NCI-H2107 treated with DMSO at 0.1 percent for 48 hours (cell line): ENCODE measurements around the gene RASL11A.
"Not testable (repeated sequence)": the region's sequence is repeated elsewhere in the genome, so short reads cannot be mapped to it uniquely, and the experiment has no call there.

Experiments
- DNase-seq: peaks from one replicate; lab custom pipeline; 2025; ENCODE audit not compliant: unreplicated experiment; lab: John Stamatoyannopoulos, UW

Gene RASL11A

DNA sequence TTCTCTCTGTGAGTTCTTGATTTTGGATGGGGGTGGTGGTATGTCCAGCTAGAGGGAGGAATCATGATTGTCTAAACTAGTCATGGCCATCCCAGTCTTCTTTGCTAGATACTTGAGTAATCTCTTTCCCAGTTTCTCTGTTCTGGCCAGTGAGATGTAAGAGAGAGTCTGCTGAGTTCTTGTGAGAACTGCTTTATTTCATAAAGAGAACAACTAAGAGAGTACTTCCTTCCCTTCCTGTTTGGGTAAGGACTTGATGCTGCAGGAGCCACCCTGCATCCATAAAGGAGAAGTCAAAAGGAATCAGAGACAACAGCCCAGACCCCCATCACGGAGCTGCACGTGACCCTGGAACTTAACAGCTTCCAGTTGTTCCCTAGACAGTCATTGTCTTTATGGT lies 3.0 kb upstream of the RASL11A start:
- no peak for DNase-seq

DNA sequence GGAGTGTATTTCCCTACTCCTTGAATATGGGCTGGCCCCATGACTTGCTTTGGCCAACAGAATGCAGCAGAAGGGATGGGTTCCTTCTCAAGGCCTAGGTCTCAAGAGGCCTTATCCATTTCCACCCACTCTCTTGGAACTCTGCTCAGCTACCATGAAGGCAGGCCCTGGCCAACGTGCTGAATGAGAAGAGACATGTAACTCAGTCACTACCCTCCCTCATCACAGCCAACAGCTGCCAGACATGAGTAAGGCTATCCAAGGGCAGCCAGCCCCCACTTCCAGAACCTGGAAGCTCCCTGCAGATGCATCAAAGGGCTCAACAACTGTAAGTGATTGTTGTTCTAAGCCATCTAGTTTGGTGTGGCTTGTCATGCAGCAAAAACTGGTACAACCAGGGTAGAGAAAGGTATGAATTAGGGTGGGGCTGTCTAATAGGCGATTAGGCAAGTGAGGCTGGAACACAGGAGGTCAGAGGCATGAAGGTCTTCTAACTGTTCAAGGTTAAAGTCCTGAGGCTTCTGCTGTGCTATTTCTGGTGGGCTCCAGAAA lies 1.4 kb upstream of the RASL11A start:
- no peak for DNase-seq

DNA sequence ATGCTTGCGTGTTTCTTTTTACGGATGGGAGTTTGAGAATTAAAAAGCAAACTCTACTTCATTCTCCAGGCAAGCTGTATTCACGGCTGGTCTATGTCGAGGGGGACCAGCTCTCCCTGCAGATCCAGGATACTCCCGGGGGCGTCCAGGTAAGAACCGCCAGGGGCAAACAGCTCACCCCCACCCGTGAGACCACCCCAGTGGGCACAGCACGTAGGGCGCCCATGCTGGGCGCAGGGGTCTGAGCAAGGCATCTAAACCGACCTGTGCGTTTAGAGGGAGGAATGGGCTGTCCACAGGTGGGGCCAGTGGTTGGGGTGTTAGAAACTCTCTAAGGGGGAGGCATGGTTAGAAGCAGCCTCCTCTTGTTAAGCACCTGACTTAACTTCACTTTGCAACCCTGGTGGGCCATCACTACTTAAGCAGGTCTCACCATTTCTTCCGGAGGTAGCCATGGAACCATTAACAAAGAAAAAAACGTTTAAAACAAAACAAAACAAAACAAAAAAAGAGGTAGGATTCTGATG lies 1.0 kb downstream of the RASL11A start:
- DNase-seq: no peak

DNA sequence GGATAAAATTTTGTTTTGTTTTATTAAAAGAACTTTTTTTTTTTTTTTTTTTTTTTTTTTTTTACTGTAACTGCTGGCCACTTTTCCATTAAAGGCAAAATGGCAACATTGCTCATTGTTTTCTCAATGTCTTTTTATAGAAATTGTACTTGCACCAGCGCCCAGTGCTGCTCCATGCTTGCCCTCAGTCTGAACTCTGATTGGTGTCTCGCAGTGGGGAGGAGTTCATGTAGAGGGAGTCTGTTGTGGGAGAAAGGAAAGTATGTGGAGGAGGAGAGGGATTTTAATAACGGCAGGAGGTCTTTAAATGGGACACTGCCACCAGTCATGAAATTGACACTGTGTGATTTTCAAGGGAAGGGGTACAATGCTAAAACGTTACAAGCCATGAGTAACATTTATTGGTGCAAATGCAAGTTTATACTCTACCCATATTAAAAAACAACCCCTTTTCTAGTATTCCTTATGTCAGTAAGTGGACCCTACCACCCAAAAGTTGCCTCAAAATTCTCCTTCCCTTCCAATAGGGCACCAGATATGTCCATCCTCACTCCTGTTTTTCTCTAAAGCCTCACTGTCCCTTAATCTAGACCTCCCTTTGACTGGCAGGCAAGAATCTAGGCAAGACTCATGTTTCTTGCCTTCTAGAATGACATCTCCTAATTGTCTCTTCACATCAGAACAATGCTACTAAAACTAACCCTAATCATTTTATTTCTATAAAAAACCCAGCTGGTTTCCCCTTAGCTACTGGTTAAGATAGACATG lies 3.2 kb downstream of the RASL11A start:
- no peak for DNase-seq

DNA sequence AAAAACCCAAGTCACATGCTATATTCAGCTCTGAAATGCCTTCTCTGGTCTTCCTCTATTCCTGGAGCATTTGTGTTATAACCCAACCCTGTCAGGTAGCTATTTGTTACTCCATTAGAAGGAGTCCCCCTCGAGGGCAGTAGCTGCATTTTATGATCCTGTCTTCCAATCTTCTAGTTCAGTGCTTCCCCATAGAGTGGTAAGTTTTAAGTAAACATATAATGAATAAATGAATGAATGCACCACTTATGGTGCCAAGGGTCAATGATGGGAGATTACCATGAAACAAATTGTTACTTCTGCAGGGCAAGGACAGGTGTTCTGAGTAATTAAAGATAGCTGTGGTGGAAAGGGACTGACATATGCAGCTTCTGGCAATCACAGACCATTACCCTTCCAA lies 4.0 kb downstream of the RASL11A start:
- no peak for DNase-seq

DNA sequence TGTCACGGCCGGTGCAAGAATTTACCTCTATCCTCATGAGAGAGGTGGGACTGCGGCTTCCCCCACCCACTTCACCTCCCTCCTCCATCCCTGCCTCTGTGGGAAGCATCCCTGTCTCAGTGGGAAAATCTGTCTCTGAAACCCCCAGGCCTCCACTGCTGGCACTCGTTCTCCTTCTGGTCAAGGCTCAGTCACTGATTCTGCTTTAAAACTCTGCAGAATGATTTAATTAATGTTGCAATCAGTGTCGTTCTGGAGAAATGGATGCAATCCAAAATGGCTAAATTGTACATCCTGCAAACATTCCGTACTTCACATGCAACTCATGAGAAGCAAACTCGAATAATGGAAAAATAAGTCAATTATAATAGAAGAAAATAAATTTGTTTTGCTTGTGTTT lies 5.6 kb downstream of the RASL11A start:
- no peak for DNase-seq

DNA sequence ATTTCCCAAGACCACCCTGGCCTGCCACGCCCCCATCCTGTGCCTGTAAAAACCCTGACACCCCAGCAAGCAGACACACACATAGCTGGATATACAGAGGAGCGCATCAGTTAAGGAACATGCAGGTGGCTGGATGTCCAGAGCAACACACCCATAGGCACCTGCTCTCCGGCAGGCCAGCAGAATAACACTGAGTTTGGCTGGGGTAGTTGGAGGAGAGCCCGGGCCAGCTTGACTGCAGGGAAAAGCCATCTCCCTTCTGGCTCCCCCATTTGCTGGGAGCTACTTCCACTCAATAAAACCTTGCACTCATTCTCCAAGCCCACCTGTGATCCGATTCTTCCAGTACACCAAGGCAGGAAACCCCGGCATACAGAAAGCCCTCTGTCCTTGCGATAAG lies 8.9 kb downstream of the RASL11A start:
- no peak for DNase-seq

DNA sequence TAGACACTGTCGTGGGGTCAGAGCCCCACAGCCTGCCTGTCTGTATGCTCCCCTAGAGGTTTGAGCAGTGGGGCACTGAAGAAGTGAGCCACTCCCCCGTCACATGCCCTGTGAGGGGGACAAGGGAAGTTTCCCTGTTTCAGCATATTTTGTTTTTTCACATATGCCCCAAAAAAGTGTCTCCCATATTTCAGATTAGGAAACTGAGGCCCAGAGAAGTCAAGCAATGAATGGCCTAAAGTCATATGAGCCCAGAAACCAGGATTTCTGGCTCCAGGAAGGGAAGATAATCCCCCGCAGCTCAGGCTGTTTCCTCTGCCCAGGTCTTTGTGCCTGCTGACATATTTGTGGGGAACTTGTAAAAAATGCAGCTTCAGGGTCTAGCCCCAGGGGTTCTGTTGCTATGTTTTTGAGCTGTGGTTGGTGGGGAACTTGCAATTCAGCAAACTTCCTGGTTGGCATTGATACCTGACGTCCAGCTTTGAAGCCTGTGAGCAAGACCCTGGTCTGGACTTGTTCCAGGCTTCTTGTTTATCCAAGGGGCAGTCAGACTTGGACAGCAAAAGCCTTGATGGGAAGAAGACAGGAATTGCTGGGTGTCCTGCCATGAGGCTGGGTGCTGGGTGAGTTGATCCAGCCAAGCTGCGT lies 9.5 kb downstream of the RASL11A start:
- DNase-seq: no peak

DNA sequence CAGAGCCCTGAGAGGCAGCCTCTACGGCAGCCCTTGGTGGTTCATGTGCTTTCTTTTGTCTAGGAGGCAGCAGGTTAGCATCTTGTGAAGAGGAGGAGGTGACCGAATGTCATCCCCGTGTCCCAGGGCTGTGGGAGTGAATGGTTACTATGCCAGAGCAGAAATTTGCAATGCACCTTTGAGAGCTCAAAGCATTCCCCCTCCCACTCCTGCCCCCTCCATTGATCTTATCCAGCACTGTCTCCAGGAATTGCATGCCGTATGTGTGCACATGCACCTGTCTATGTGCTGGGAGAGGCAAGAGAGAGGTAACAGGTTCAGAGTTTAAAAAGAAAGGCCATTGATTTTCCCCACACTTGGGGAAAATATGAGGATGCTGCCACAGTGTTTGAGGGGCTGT lies 10.2 kb downstream of the RASL11A start:
- DNase-seq: no peak

DNA sequence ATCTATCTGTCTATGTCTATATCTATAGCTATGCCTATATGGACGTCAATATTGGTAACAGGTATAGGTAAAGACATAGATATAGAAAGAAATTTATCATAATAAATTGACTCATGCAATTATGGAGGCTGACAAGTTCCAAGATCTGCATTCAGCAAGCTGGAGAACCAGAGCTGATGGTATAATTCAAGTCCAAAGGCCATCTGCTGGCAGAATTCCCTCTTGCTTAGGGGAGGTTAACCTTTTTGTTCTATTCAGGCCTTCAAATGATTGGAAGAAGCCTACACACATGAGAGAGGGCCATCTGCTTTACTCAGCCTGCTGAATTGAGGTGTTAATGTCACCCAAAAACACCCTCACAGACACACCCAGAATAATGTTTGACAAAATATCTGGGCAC lies 10.8 kb downstream of the RASL11A start:
- DNase-seq: no peak

DNA sequence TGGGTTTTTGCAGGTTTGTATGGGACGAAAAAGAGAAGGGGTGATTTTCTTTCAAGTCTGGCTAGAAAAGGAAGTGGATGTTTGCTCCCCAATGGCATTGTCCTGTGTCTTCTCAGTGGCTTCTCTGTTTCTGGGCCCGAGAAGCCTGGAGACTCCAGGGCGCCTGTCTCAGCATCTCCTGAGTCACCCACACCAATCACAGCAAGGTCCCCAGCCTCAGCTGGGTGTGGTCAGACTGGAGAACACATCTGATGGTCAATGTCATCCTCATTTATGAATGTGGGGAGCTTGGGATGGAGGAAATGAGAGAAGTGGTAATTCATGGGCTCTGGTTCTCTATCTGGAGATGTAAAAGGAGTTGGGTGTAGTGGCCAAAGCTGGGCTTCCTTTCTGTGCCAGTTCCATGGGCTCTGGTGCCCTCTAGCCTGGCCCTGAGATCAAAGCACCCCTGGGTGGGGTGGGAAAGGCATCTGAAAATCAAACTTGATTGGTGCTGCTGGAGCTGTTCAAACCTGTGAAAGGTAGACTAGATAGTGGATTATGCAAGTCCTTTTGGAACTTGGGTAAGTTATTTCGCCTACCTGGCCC lies 13.4 kb downstream of the RASL11A start:
- DNase-seq: no peak

DNA sequence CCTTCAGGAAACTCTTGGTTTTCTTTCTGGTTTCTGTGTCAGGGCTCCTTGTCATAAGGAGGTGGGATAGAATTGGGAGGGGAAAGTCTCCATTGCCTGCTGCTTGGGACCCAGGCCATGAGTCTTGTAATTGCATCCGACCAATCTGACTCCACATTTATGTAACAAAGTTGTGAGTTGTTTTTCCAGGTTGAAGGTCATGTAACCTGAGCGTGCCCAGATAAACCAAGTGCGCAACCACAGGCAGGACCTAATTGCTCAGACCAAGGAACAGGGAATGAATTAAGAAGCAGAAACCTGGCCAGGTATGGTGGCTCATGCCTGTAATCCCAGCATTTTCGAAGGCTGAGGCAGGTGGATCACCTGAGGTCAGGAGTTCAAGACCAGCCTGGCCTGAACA lies 17.8 kb downstream of the RASL11A start:
- DNase-seq: no peak

DNA sequence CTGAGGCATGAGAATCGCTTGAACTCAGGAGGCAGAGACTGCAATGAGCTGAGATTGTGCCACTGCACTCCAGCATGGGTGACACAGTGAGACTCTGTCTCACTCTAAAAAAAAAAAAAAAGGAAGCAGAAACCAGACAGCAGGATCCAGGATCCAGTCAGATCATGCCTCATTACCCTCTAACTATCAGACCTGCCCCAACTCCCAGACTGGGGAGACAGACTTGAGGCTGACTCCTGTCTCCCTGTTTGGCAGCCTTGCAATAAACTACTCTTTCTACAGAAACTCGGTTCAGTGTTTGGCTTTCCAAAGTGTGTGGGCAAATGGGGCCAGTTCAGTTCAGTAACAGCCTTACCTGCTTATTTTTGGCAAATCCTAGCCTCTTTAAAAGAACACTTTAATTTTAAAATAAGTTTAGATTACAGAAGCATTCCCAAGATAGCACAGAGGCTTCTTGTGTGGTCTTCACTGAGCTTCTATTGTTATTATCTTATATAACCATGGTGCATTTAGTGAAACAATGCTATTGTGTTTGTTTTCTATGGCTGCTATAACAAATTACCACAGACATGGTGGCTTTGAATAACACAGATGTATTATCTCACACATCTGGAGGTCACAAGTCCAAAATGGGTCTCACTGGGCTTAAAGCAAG lies 18.5 kb downstream of the RASL11A start:
- DNase-seq: no peak

DNA sequence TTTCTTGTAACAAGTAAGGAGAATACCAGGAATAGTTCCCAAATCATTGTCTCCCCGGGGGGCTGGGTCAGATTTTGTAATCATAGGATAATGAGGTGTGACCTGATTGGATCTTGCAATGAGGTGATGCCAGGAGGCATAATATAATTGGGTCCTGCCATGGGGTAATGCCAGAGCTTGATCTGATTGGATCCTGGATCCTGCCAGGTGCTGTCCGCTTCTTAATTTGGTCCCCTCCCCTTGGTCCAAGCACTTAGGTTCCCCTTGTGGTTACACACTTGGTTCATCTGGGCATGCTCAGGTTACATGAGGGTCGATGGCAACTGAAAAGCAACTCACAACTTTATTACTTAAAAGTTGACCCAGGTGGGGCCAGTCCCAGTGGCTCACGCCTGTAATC lies 20.1 kb downstream of the RASL11A start:
- DNase-seq: no peak

DNA sequence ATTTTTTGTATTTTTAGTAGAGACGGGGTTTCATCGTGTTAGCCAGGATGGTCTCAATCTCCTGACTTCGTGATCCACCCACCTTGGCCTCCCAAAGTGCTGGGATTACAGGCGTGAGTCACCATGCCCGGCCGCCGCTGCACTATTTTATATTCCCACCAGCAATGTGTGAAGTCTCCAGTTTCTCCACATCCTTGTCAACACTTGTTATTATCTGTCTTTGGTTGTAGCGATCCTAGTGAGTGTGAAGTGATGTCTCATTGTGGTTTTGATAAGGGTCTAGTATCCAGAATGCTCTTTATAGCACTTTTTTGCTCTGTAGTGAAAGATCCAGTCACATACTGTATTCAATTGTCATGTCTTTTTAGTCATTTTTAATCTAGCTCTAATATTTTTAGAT lies 21.3 kb downstream of the RASL11A start:
- not testable (repeated sequence) for DNase-seq

DNA sequence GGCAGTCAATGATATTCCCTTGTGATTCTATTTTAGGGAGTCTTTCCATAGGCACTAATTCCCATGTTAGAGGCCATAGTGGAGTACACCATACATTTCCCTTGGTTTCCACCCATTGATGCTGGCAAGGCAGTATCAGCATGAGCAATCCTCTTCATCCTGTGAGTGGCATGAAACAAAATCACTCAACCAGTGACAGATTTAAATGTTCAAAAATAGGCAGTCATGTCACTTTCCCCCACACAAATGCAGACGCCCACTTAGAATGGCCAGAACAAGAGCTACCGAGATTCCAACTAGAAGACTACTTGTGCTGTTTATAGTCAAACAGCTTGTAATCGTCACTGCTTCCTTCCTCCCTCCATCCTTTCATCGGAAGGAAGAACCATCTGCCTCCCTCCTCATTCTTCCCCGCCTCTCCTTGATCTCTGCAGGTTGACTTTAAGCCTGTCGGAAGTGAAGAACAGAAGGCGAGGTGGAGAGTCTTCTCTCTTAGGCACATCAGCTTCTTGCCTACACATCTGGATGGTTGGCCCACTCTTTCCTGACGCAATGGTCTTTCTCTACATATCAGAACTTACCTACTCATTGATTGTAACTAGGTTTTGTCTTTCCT lies 22.6 kb downstream of the RASL11A start:
- DNase-seq: no peak

DNA sequence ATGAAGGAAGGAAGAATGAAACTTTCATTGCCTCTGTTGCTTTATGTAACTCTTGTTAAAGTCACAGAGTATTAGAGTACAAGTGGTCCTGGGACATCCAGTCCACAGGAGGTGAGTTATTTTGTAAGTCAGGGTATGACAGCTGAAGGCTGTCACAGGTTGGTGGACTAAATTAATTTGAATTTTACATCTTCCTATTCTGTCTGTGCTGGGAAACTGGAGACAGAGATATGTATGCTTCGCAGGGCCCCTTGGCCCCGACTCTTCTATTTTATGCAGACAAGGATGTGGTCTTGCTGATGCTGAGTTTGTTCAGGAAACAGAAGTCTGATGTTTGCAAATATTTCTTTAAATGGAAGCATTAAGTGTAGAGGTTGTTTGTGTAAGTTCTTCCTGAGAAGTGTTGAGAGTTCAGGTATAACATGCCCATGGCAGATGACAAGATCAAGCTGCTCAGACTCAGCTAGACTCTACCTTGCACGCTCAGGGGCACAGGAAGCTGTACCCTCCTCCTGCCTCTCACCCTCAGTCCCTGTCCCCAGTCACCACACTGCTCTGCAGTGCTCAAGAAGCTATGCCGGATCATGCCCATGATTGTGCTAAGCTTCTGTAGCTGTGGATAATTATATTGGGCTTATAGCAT lies 23.4 kb downstream of the RASL11A start:
- DNase-seq: no peak

DNA sequence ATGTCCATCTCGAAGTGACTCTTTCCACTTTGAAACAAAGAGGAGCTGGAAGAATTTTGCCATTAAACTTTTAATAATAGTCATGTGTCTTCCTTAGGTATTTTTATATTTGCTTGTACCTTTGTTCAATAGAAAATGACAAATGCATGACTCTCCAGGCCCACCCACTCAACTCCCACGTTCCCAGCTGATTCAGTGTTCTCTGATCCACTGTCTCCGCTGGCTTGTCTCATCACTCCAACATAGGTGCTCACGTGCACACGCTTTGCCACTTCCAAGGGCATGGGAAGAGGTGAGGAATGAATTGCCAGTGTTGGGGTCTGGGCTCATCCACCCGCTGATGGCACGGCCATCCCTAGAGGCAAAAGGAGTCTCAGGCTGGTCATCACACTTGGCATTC lies 24.5 kb downstream of the RASL11A start:
- no peak for DNase-seq

DNA sequence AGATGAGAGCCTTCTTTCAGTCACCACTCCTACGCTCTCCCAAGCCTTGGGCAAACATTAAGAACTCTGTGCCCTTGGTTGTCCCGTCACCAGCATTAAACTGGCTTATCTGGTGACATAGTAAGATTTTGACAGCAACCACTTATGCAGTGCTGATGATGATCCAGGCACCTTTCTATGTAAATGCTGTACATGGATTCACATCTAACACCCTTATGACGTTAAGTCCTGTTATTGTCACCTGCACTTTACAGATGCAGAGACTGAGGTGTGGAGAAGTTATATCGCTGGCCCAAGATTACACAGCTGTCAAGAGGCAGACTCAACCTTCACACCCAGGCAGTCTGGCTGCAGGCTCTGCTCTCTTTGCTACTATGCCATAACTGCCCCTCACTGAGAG lies 25.0 kb downstream of the RASL11A start:
- DNase-seq: no peak

DNA sequence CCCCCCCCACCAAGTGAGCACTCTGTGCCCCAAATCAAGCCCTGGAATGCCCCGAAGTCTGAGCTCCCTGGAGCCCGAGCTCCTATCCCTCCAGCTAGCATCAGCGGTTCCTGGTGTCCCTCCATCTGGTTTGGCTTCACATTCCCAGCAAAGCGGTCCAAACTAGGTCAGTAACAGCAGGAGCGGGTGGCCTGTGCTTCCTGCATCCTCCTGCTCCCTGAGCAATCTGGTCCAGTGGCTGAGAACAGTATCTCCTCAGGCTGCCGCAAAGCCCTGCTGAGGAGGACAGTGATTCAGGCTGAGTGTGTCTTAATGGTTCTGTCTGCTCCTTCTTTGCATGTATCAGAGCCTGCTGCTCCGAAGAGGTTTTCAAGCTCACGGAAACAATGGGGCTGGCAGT lies 25.9 kb downstream of the RASL11A start:
- DNase-seq: no peak

DNA sequence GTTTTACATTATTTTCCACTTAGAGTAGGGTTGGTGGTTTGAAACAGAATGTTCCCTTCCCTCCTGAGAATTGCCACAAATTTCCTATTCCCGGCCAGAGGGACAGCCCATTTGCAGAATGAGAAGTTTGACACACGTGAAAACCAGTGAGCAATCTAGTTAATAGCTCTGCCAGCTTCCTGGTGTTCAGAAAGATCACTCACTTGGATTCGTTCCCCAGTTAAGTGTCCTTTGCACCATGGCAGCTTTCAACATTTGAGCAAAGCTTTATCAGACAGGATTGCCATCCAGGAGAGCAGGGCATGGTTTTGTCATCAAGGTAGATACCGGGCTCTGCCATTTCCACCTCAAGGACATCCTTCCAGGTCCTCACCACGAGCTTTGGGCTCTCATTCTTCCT lies 28.2 kb downstream of the RASL11A start:
- no peak for DNase-seq
